SH-SY5Y (cell line): ENCODE data around the gene PRSS22.

Source experiments
- GATA2 ChIP-seq: IDR thresholded peaks from 2 replicates; pipeline ENCODE4 v1.6.1; 2011; ENCODE audit warnings: mild to moderate bottlenecking, low read depth, low read length
- GATA3 ChIP-seq: IDR thresholded peaks from 2 replicates; pipeline ENCODE4 v1.6.1; 2011; ENCODE audit warnings: low read depth, mild to moderate bottlenecking, low read length, moderate library complexity

- TF ChIP-seq GATA3, result no peak
- no peak for TF ChIP-seq GATA2
Measured at GRCh38 chr16:2848933-2849725, 8.8 kb downstream of the PRSS22 start.
